Stimulated activated CD8-positive, alpha-beta memory T cell treated with anti-CD3 and anti-CD28 coated beads, Interleukin-2, amount 100 ng/mL, for 48 hours (primary cell): ENCODE data around the gene CEP128.

Experiments used
- DNase-seq, 2 donors: peaks; one replicate each; pipeline ENCODE4 v3.0.0-alpha.2; 2020; ENCODE audit warnings: low read depth in 2 of 2

The CEP128 gene

DNA sequence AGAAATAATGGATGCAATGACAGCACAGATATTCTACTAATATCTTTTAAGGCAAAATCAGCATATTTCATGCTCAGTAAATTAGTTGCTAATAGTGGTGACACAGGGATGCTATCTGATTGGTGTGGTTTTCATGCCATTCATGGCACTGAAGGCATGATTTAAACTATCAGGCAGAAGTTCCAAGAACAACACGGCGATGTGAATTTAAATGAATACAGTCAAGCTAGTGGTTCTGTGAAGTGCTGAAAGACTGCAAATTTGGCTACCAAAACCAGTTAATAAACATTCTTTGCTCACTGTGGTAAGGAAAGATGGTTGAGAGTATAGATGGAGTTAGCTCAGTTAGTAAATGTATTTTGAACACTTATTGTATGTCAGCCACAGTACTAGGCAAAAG lies 458.2 kb downstream of the CEP128 start:
- no peak for DNase-seq

DNA sequence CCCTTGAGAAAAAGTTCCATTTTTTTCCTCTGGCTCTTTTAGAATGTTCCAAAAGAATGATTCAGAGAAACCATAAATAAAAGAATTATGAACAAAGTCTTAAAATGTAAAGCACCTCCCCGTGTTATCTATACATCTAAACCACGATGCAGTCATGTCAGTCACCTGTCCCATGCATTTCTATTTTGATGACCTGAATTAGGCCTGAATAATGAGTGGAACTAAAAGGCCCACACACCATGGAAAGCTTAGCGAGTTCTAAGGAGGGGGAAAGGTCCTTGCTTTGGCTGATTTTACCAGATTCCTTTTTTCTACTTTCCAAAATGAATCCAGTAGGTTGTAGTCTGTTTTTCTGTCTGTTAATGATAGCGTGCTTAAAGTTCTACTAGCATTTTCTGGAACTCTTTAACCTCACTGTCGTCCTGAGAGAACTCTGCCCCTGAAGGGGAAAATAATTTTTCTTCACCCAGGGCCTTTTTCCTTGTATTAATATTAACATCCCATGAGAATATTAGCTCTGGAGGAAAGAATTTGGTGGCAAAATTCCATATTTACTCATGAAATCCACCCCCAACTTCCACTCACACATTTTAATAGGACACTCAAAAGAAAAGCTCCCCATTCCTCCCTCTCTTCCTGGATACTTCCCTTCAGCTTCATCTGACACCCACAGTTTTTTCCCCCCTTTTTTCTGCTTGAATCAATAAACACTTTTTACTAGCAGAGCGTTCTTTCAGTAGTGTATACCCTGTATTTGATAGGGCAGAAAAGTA lies 464.0 kb downstream of the CEP128 start:
- DNase-seq, result no peak

DNA sequence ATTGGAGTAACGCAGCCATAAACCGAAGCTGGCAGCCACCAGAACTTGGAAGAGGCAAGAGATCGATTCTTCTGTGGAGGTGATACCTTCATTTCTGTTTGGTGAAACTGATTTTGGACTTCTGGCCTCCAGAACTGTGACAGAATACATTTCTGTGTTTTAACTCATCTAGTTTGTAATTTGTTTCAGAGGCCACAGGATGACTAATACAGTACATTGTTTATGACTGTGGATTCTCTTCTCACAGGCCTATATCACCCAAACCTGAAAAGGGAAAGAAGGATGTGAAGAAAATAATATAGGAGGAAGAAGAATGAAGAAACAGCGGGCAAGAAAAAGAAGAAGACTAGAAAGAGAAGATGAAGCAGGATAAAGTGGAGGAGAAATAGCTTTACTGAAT lies 466.5 kb downstream of the CEP128 start:
- no peak for DNase-seq

DNA sequence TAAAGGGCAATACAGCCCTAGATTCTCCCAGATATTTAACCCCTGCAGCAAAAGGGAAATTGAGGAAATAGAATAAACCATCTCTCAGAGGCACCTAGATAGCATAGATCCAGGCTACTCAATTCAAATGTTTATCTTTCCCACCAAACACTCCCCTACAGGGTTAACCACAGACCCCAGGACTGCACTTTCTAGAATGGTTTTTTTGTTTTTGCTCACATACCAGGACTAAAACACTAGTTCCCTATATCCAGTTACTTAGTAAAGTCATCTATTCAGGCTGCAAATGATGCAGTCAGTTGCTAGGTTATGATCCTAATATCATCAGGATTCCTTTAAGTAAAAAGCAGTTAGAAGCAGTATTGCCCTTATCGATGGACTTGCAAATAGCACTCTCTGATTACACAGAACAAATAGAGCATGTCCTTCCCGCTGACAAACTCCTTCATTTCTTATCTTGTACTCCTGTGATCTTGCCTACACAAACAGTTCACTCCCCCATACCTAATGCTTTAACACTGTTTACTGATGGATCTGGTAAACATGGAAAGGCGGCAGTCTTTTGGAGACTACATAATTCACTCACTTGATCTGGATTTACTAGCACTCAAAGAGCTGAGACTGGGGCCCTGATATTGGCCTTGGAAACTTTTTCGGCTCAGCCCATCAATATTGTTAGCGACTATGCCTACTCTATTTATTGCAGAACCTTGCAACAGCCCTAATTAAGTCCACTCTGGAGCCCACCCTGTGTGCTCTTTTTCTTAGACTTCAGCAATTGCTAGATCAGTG lies 473.0 kb downstream of the CEP128 start:
- no peak for DNase-seq

DNA sequence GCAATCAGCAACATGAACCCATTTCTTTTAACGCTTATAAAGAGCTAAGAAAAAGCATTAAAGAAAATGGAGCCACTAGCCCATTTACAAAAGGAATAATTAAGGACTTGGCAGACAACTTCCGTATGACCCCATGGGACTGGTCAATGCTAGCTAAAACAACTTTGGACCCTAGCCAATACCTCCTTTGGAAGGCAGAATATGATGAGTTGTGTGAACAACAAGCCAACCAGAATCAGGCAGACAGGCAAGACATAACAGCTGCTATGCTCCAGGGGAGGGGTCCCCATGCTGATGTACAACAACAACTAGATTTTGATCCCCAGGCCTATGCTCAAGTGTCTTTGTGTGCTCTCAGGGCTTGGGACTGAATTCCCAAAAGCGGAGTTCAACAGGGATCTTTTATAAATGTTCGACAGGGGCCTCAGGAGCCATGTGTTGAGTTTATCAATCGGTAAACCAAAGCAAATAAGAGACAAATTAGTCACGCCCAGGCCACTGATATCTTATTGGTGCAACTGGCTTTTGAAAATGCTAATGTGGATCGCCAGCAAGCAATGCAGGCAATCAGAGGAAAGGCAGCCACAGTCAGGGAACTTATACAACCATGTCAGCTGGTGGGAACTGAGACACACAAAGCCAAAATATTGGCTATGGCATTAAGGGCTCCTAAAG lies 475.9 kb downstream of the CEP128 start:
- no peak for DNase-seq

DNA sequence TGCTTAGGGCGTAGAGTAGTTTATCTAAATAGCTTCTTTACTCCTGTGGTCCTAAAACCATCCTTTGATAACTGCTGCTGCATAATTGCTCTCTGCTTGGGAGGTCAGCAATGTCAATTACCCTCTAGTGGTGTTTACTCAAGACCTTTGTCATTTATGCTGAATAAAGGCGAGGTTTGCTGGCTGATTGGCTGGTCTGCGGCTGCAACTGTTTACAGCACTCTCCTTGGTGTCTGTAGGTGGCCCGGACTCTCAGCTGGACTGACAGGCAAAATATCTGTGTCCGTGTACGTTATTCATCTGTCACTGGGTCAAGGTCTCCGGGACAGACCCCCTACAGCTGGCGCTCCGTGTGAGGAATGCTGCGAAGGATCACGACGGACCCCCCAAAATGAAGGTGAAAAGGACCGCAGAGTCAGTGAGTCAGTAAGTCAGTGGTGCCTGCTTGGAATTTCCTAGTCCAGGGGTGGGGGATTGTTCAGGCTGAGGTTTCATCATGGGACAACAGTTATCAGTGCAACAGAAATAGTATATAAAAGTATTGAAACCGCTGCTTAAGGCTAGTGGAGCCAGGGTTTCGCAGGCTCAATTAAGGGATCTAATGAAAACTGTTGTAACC lies 476.9 kb downstream of the CEP128 start:
- no peak for DNase-seq

DNA sequence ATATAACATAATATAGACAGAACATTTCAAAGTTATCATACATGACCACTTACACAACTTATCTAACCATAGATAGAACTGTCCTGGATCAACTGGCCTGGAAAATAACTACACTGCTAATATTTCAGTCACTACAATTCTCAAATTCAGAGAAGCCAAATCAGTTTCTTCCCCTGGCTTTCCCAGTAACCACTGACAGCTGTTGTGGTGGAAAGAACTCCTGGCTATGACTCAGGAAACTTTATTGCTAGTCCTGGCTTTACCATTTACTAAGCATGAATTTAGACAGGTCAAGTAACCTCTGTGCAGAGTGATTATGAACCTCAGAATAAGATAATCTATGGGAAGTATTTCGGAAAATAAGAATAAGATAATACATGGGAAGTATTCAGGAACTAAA lies 485.3 kb downstream of the CEP128 start:
- no peak for DNase-seq

DNA sequence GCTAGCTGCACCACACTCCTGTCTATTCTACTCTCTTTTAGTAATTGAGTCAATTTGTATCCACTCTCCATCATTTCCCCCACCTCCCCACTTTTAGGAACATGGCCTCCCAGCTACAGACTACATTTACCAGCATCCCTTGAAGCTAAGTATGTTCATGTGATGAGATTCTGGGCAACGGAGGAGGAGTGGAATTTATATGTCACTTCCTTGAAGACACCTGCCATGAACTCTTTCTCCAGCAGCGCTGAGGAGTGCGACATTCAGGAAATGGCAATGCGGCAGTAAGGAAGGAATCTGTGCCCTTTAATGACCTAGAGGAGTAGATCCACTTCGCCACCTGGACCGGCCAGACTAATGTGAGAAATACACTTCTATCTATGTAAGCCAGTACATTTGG lies 486.5 kb downstream of the CEP128 start:
- DNase-seq, result no peak

DNA sequence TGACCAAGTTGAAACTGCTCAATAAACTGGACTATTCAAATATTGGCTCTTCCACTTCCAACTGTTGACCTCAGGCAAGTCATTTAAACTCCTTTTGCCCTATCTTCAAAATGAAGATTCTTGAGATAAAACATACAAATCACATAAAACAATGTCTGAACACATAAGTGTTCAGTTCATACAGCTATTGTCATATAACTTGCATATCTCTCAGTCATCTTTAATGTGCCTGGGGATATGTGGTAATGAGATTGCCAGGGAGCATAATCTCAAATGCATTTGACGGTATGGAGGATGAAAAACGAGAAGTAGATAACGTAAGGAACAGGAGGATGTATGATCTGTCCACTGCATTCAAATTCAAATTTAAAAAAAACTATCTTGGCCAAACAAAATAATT lies 493.3 kb downstream of the CEP128 start:
- no peak for DNase-seq

DNA sequence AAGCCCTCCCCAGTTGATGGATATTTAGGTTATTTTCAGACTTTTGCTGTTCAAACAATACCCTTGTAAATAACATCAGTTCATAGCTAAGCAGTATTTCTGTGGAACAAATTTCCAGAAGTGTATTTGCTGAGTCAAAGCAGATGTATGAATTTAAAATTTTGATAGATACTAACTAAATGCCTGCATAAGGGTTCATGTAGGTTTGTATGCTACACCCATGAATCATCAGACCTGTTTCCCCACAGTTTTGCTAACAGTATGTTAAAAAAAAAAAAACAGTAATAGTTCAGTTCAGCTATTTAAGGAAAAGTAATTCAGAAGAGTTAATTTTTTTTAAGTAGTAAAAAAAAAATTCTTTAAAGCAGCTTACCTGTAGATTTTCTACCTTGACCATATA lies 494.1 kb downstream of the CEP128 start:
- no peak for DNase-seq
